SK-N-MC (cell line): Measurements from ENCODE around the gene TCF12.

ENCODE experiments used
- EZH2 ChIP-seq: fragments of 200-600 bp; sonication (generic); IDR thresholded peaks from one replicate; pipeline ENCODE4 v1.6.1; 2017; ENCODE audit warnings: antibody characterized with exemption
- FOXP2 ChIP-seq: optimal IDR thresholded peaks from 2 replicates; pipeline ENCODE3; 2011; ENCODE audit warnings: mild to moderate bottlenecking, moderate library complexity; ENCODE audit not compliant: insufficient read depth; ENCODE audit errors: extremely low read length, control extremely low read depth
- POLR2AphosphoS5 ChIP-seq: IDR thresholded peaks from 2 replicates; pipeline ENCODE4 v1.6.1; 2012; ENCODE audit warnings: mild to moderate bottlenecking, low read depth, low read length, borderline replicate concordance

DNA sequence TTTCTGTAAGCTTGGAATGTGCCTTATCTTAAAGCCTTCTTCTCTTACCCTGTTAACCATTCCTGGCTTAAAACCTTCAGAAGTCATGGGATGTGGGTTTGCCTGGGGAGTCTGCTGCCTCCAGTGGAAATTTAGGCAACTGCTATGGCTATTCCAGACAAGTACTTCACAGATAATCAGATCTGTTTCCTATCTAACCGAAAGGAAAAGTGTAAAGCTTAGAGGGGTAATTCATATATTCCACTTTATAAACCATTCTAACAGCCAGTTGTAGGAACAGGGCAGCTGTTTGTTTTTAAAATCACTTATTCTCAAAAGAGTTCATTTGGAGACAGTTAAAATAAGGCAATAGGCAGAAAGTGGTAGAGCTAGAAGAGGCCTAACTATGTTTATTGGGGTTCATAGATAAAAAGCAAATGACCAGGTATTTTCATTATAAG is 219.9 kb downstream of the TCF12 start:
- TF ChIP-seq EZH2, result no peak
- TF ChIP-seq FOXP2, result no peak
- no peak for TF ChIP-seq POLR2AphosphoS5
